ENCODE data around the gene FETUB. TPM values are rescaled to one million over a fixed set of nuclear protein-coding genes. Genes with fewer than 3 reads are reported as not detected.

FETUB gene
- total RNA-seq, 1 donor from 2014 or later, result not detected

- no peak for DNase-seq (ENCODE audit: low spot score)
- intact Hi-C loops (cut with DNase I), result no loop called here
Measured at GRCh38 chr3:186612721-186613636, 27.2 kb upstream of the FETUB start, which contains the start of gene AHSG. TSS of gene AHSG (plus strand) at chr3:186613060. CDS start at chr3:186613142, 82 bp downstream.

- intact Hi-C loops (cut with DNase I), result loop anchor here (2.0 kb wide), 1 partner anchor 211 kb away; no protein-coding TSS in a partner anchor
- DNase-seq (ENCODE audit: low spot score), result no peak
Measured at GRCh38 chr3:186613637-186614265, 26.4 kb upstream of the FETUB start.

- DNase-seq (ENCODE audit: low spot score), result no peak
- intact Hi-C loops (cut with DNase I), result loop anchor here (2.0 kb wide), 1 partner anchor 211 kb away; no protein-coding TSS in a partner anchor
Measured at GRCh38 chr3:186614266-186614596, 26.0 kb upstream of the FETUB start.

GRCh38 chr3:186614597-186615483 lies 25.4 kb upstream of the FETUB start:
- intact Hi-C loops (cut with DNase I), result loop anchor here (2.0 kb wide), 1 partner anchor 210 kb away; no protein-coding TSS in a partner anchor
- peak; percentile 85 for DNase-seq (ENCODE audit: low spot score)

- intact Hi-C loops (cut with DNase I), result loop anchor here (2.0 kb wide), 1 partner anchor 137 kb away; no protein-coding TSS in a partner anchor
- DNase-seq (ENCODE audit: low spot score), result no peak
Measured at GRCh38 chr3:186616299-186616617, 23.9 kb upstream of the FETUB start.

GRCh38 chr3:186617036-186617946 lies 22.9 kb upstream of the FETUB start:
- DNase-seq (ENCODE audit: low spot score), result peak; percentile 94
- intact Hi-C loops (cut with DNase I), result loop anchor here (2.0 kb wide), 1 partner anchor 136 kb away; no protein-coding TSS in a partner anchor

- intact Hi-C loops (cut with DNase I), result no loop called here
- DNase-seq (ENCODE audit: low spot score), result no peak
Measured at GRCh38 chr3:186618318-186618938, 21.8 kb upstream of the FETUB start.

- intact Hi-C loops (cut with DNase I), result no loop called here
- no peak for DNase-seq (ENCODE audit: low spot score)
Measured at GRCh38 chr3:186619787-186620212, 20.4 kb upstream of the FETUB start.

- intact Hi-C loops (cut with DNase I), result no loop called here
- DNase-seq (ENCODE audit: low spot score), result no peak
Measured at GRCh38 chr3:186620213-186621092, 19.7 kb upstream of the FETUB start.

- DNase-seq (ENCODE audit: low spot score), result no peak
- intact Hi-C loops (cut with DNase I), result no loop called here
Measured at GRCh38 chr3:186621894-186622650, 18.1 kb upstream of the FETUB start.

GRCh38 chr3:186622651-186623310 lies 17.4 kb upstream of the FETUB start:
- no peak for DNase-seq (ENCODE audit: low spot score)
- intact Hi-C loops (cut with DNase I), result no loop called here

GRCh38 chr3:186624598-186624997 lies 15.6 kb upstream of the FETUB start:
- DNase-seq (ENCODE audit: low spot score), result no peak
- intact Hi-C loops (cut with DNase I), result no loop called here

- DNase-seq (ENCODE audit: low spot score), result no peak
- intact Hi-C loops (cut with DNase I), result no loop called here
Measured at GRCh38 chr3:186625600-186626042, 14.6 kb upstream of the FETUB start.

GRCh38 chr3:186626254-186626847 lies 13.8 kb upstream of the FETUB start:
- intact Hi-C loops (cut with DNase I), result no loop called here

GRCh38 chr3:186627852-186628414 lies 12.3 kb upstream of the FETUB start:
- intact Hi-C loops (cut with DNase I), result no loop called here

More at GRCh38 chr3:186626254-186626847, 13.8 kb upstream of the FETUB start:
- no peak for DNase-seq (ENCODE audit: low spot score)

More at GRCh38 chr3:186627852-186628414, 12.3 kb upstream of the FETUB start:
- no peak for DNase-seq (ENCODE audit: low spot score)
